A549 (cell line): ENCODE results near the gene SUN2.

Experiments
- CTCF ChIP-seq: fragments of >200 bp; sonication (Bioruptor Twin); formaldehyde crosslinking; IDR thresholded peaks from 3 replicates; pipeline ENCODE4 v1.5.1; 2016
- EP300 ChIP-seq, 2 experiments: fragments of >200 bp; sonication (Bioruptor Twin); formaldehyde crosslinking; IDR thresholded peaks; 2 replicates in 1 of 2; 3 replicates in 1 of 2; pipeline ENCODE4 v1.6.1; 2016 to 2017
- JUN ChIP-seq, 2 experiments: fragments of >200 bp; sonication (Bioruptor Twin); formaldehyde crosslinking; IDR thresholded peaks; 2 replicates in 1 of 2; 3 replicates in 1 of 2; pipeline ENCODE4 v1.6.1; 2016 to 2017
- POLR2A ChIP-seq: IDR thresholded peaks from 2 replicates; pipeline ENCODE4 v1.6.1; 2012; ENCODE audit warnings: mild to moderate bottlenecking, low read length
- TFCP2L1 ChIP-seq: fragments of 250-450 bp; sonication (Bioruptor Pico); IDR thresholded peaks from 2 replicates; pipeline ENCODE4 v1.5.0; 2021; ENCODE audit warnings: mild to moderate bottlenecking
- TF ChIP-seq, protein P1 (sequence below): fragments of 150-350 bp; IDR thresholded peaks from 2 replicates; pipeline ENCODE4 v1.6.1; 2014; ENCODE audit warnings: low read depth, mild to moderate bottlenecking, low read length
- TF ChIP-seq, protein P2 (sequence below): IDR thresholded peaks from 2 replicates; pipeline ENCODE4 v1.6.1; 2012; ENCODE audit warnings: low read depth, borderline replicate concordance

- no peak for TF ChIP-seq CTCF
- TF ChIP-seq, protein P1, sequence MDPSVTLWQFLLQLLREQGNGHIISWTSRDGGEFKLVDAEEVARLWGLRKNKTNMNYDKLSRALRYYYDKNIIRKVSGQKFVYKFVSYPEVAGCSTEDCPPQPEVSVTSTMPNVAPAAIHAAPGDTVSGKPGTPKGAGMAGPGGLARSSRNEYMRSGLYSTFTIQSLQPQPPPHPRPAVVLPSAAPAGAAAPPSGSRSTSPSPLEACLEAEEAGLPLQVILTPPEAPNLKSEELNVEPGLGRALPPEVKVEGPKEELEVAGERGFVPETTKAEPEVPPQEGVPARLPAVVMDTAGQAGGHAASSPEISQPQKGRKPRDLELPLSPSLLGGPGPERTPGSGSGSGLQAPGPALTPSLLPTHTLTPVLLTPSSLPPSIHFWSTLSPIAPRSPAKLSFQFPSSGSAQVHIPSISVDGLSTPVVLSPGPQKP = no peak
- no peak for TF ChIP-seq POLR2A
- no peak for TF ChIP-seq JUN (IDR thresholded peaks at IDR 0.05)
- TF ChIP-seq, protein P2, sequence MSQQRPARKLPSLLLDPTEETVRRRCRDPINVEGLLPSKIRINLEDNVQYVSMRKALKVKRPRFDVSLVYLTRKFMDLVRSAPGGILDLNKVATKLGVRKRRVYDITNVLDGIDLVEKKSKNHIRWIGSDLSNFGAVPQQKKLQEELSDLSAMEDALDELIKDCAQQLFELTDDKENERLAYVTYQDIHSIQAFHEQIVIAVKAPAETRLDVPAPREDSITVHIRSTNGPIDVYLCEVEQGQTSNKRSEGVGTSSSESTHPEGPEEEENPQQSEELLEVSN = no peak
- no peak for TF ChIP-seq TFCP2L1 (CRISPR knock-in tag)
- no peak for TF ChIP-seq EP300 (IDR thresholded peaks at IDR 0.05)
Measured at GRCh38 chr22:38718414-38718813, 37.4 kb downstream of the SUN2 start.
